ENCODE results near the gene CHRDL1. TPM values are rescaled to one million over a fixed set of nuclear protein-coding genes. Genes with fewer than 3 reads are reported as not detected.

The CHRDL1 gene
- total RNA-seq, 1 donor from 2014 or later = not detected

DNA sequence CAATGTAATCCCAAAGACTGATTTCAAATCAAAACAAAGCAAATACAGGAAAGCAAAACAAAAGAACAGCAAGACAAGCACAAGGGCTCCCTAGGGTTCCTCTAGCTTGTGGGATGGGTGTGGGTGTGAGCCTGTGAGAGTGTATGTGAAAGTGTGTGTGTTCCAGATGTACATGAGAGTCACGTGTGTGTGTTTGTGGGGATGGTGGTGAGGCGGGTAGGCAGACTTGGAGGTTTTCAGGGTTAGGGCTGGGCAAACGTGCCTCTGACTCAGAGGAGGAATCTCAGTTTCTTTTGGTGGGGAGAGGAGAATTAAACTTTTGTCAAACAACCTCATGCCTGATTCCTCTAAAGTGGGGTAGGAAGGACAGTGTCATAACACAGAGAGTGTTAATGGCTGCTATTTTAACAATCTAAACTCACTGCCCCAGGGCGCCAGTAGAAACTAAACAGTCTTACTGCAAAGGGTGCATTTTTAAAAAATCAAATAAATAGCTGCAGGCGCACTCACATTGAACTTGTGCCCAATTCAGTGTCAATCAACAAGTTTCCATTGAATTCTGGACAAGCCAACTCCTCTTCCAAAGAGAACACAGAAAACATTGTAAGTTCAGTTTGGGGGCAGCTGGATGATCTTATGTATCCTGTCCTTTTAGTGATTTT lies 51.8 kb downstream of the CHRDL1 start:
- no peak for DNase-seq (ENCODE audit: low read depth in 2 of 2)

DNA sequence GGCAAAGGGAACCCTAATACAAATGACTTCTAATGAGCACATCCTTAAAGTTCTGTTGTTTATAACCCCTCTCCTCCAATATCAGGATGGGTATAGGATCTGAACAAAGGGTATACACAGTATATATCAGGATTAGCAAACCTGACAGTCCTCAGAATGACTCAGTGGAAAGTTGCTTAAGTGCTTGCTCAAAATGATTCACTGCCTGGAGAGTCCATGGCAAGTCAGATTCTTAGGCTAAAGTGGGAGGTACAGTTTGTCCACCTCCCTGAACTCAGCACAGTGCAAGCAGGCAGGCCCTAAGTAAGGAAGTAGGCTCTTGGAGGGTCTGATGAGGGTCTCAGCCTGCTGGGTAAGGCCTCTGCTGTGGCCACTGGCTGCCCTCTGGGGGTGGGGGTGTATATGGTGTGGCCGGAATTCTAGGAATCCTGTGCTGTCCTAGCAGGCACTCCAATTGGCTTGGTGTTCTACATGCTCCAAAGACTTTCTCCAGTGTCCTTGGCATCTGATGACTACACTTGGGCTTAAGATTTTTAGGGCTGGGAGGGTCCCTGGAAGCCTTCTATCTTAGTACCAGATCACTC lies 54.3 kb downstream of the CHRDL1 start:
- DNase-seq (ENCODE audit: low read depth in 2 of 2) = no peak

- no peak for DNase-seq (ENCODE audit: low read depth in 2 of 2)
Observed at GRCh38 chrX:110734894-110735541, 60.6 kb downstream of the CHRDL1 start.

- DNase-seq (ENCODE audit: low read depth in 2 of 2) = no peak
Observed at GRCh38 chrX:110734271-110734670, 61.3 kb downstream of the CHRDL1 start.

DNA sequence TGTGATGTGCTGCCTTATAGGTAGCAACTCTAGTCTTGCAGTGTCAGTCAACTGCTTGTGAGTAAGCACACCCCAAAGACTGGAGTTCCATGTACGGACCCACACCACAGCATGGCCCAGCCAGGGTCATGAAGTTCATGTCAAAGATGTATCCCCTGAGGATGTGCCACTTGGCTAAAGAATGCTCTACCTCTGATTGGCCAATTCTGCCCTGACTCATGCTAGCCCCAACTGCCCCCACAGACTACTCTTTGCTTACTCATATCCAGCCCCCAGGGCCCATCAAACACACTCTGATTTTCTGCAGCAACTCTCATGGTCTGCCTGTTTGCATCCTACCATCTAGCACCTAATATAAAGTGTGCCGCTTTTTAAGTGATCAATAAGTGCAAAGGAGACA lies 62.5 kb downstream of the CHRDL1 start:
- no peak for DNase-seq (ENCODE audit: low read depth in 2 of 2)

GRCh38 chrX:110732266-110732665 lies 63.4 kb downstream of the CHRDL1 start:
- DNase-seq (ENCODE audit: low read depth in 2 of 2) = no peak

- no peak for DNase-seq (ENCODE audit: low read depth in 2 of 2)
Observed at GRCh38 chrX:110723844-110724243, 71.8 kb downstream of the CHRDL1 start.

GRCh38 chrX:110722135-110722534 lies 73.5 kb downstream of the CHRDL1 start:
- DNase-seq (ENCODE audit: low read depth in 2 of 2) = no peak

DNA sequence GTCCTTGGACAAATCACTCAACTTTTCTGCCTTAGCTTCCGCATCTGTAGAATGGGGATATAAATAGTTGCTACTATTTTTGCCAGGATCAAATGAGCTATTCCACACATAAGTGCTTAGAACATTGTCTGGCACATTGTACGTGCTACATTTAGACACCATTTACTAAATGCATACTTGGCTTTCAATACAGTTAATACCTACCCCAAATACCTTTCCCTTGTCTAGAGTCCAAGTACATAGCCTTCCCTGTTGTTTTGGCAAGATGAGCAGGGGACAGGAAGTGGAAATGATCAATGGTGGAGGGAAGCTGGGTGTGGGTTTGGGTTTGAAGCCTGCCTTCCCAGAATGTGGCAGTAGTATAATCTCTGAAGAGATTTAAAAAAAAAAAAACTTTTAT lies 82.0 kb downstream of the CHRDL1 start:
- DNase-seq (ENCODE audit: low read depth in 2 of 2) = no peak

GRCh38 chrX:110706446-110706845 lies 89.2 kb downstream of the CHRDL1 start:
- DNase-seq (ENCODE audit: low read depth in 2 of 2) = no peak

GRCh38 chrX:110703641-110704040 lies 92.0 kb downstream of the CHRDL1 start:
- no peak for DNase-seq (ENCODE audit: low read depth in 2 of 2)

GRCh38 chrX:110699109-110699508 lies 96.5 kb downstream of the CHRDL1 start:
- no peak for DNase-seq (ENCODE audit: low read depth in 2 of 2)

GRCh38 chrX:110698696-110699095 lies 96.9 kb downstream of the CHRDL1 start:
- DNase-seq (ENCODE audit: low read depth in 2 of 2) = no peak

- DNase-seq (ENCODE audit: low read depth in 2 of 2) = no peak
Observed at GRCh38 chrX:110692866-110693265, 102.8 kb downstream of the CHRDL1 start.

DNA sequence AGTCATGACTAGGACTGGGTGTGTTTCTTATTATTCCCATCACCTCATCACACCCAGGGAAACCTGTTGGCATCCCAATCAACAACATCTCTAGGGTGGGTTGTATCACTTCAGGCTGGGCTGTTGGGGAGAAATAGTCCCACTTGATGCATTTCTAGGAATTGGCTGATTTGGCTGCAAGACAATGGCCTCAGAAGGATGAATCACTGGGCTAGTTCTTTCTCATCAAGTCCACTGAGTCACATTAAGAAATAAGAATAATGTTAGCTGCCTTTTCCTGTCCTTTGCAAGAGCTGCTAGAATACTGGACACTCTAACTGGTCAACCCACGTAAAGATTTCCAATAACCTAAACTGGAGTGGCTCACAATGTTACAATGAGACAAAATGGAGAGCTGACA lies 104.2 kb downstream of the CHRDL1 start:
- no peak for DNase-seq (ENCODE audit: low read depth in 2 of 2)

GRCh38 chrX:110684653-110685052 lies 111.0 kb downstream of the CHRDL1 start:
- DNase-seq (ENCODE audit: low read depth in 2 of 2) = no peak

DNA sequence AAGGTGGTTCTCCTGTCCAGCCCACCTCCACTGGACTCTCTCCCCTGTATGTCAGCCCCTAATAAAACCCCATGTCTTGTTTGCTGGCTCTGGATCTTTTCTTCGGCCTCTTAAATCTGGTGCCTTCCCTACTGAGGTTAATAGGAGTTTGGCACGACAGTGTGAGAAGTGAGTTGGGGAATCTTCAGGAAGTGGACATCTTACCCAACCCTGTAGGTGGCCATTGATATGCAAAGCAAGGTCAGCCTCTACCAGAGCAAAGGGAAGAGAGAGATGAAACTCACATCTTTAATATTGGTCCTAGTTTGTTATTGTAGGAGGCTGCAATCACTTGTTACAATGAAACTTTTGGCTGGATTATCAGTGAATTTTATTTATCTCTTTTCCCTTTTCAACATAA lies 111.7 kb downstream of the CHRDL1 start:
- no peak for DNase-seq (ENCODE audit: low read depth in 2 of 2)

- no peak for DNase-seq (ENCODE audit: low read depth in 2 of 2)
Observed at GRCh38 chrX:110678591-110678990, 117.0 kb downstream of the CHRDL1 start.

- DNase-seq (ENCODE audit: low read depth in 2 of 2) = no peak
Observed at GRCh38 chrX:110675886-110676285, 119.7 kb downstream of the CHRDL1 start.

DNA sequence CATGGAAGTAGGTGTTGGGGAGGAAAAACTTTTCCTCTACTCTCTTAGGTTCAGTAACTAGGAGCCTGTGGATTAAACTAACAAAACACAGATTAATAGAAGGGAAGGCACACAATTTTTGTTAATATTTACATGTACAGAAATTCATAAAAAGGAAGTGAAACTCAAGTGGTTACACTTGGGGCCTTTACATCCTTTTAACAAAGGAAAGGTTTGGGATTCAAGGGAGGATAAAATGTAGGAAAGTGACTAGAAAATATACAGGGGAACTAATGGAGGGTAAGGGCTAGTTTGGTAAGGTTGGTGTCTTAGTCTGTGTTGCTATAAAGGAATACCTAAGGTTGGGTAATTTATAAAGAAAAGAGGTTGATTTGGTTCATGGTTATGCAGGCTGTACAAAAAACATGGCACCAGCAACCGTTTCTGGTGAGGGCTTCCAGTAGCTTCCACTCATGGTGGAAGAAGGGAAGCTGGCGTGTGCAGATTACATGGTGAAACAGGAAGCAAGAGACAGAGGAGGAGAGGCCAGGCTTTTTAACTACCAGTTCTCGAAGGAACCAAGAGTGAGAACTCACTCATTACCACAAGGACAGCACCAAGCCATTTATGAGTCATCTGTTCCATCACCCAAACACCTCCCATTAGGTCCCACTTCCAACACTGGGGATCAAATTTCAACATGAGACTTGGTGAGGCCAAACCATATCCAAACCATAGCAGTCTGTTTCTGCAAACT lies 124.4 kb downstream of the CHRDL1 start:
- no peak for DNase-seq (ENCODE audit: low read depth in 2 of 2)

DNA sequence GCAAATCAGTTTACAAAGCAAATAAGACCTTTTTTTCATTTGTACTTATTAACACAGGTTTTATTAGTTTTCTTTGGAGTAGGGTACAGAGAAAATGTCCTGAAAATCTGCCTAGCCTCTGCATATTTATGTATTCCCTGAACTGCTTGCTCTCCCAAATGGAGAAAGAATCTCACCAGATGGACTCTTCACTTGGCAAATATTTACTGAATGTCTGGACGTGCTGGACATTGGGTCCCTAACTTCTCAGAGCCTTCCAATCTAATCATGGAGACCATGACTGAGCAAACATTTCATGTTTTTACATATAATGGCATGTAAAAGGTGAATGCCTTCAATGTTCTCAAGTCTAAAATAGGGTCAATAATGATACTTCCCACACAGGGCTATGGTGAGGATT lies 126.0 kb downstream of the CHRDL1 start:
- DNase-seq (ENCODE audit: low read depth in 2 of 2) = no peak

GRCh38 chrX:110667706-110668105 lies 127.9 kb downstream of the CHRDL1 start:
- DNase-seq (ENCODE audit: low read depth in 2 of 2) = no peak
